ENCODE results near the gene CLEC16A. TPM values are rescaled to one million over a fixed set of nuclear protein-coding genes. Genes with fewer than 3 reads are reported as not detected.

CLEC16A gene
- total and polyA plus RNA-seq, 3 experiments from 2014 or later = 18.6 to 38.2 (median 38.1) TPM

GRCh38 chr16:11097094-11097786, 152.9 kb downstream of the CLEC16A start:
- H3K9me3 Mint-ChIP-seq = no peaks in the 10 kb centered on the region

GRCh38 chr16:11097787-11098167, 153.4 kb downstream of the CLEC16A start:
- Histone ChIP-seq H3K4me3 (ENCODE audit: low read length) (no peak overlapping the region), H3K4me1 (ENCODE audit: insufficient read depth, low read length) (peaks cover 29% of the 10 kb centered on the region), H3K27ac (ENCODE audit: low read depth, low read length) (no peak overlapping the region), H3K36me3 (ENCODE audit: insufficient read depth, low read length) (no peaks in the 10 kb centered on the region), H3K27me3 (ENCODE audit: insufficient read depth, low read length, poor library complexity, severe bottlenecking) (no peaks in the 10 kb centered on the region), H3K9me3 (ENCODE audit: low read length) (no peaks in the 10 kb centered on the region)
- H3K9me3 Mint-ChIP-seq = no peaks in the 10 kb centered on the region
- H3K36me3 Mint-ChIP-seq = peaks cover 0 to 25% (median 10%) of the 10 kb centered on the region in 3 donors
- H3K4me1 Mint-ChIP-seq = peaks cover 25 to 35% (median 32%) of the 10 kb centered on the region in 3 donors
- ChIA-PET POLR2A (no interaction called here), CTCF (no interaction called here)
- no peak for DNase-seq
- peaks cover 0 to 1% of the 10 kb centered on the region in 2 donors for H3K27me3 Mint-ChIP-seq
- peak overlapping the region in 1 of 8 donors; percentile 36 for H3K27ac Mint-ChIP-seq
- H3K4me3 Mint-ChIP-seq = no peak overlapping the region

More at GRCh38 chr16:11097094-11097786, 152.9 kb downstream of the CLEC16A start:
- ChIA-PET POLR2A (no interaction called here), CTCF (no interaction called here)
- no peaks in the 10 kb centered on the region for H3K27me3 ChIP-seq (ENCODE audit: insufficient read depth, low read length, poor library complexity, severe bottlenecking)
- peaks cover 0 to 29% (median 12%) of the 10 kb centered on the region in 3 donors for H3K36me3 Mint-ChIP-seq
- H3K27me3 Mint-ChIP-seq = peaks cover 0 to 1% of the 10 kb centered on the region in 2 donors
- peak overlapping the region in 1 of 8 donors; percentile 36 for H3K27ac Mint-ChIP-seq
- H3K27ac ChIP-seq (ENCODE audit: low read depth, low read length) = no peak overlapping the region
- DNase-seq = no peak
- H3K4me1 Mint-ChIP-seq = peaks cover 26 to 35% (median 32%) of the 10 kb centered on the region in 3 donors
- peaks cover 29% of the 10 kb centered on the region for H3K4me1 ChIP-seq (ENCODE audit: insufficient read depth, low read length)
- H3K4me3 Mint-ChIP-seq = peak overlapping the region in 1 of 7 donors; percentile 19
- H3K9me3 ChIP-seq (ENCODE audit: low read length) = no peaks in the 10 kb centered on the region
- no peak overlapping the region for H3K4me3 ChIP-seq (ENCODE audit: low read length)
- H3K36me3 ChIP-seq (ENCODE audit: insufficient read depth, low read length) = no peaks in the 10 kb centered on the region

GRCh38 chr16:11098601-11099390, 154.4 kb downstream of the CLEC16A start:
- no peak for DNase-seq
- Histone ChIP-seq H3K27ac (ENCODE audit: low read depth, low read length) (no peak overlapping the region), H3K4me3 (ENCODE audit: low read length) (no peak overlapping the region), H3K4me1 (ENCODE audit: insufficient read depth, low read length) (peaks cover 19% of the 10 kb centered on the region), H3K36me3 (ENCODE audit: insufficient read depth, low read length) (no peaks in the 10 kb centered on the region), H3K9me3 (ENCODE audit: low read length) (no peaks in the 10 kb centered on the region), H3K27me3 (ENCODE audit: insufficient read depth, low read length, poor library complexity, severe bottlenecking) (no peaks in the 10 kb centered on the region)
- ChIA-PET CTCF (interaction anchor here (1.1 kb wide), 1 partner anchor 11 kb away, joined by 3 read pairs; no protein-coding TSS in a partner anchor), POLR2A (no interaction called here)
- Mint-ChIP-seq H3K4me1 (peaks cover 20 to 30% (median 24%) of the 10 kb centered on the region in 3 donors), H3K27ac (peak overlapping the region in 1 of 8 donors; percentile 38), H3K27me3 (peaks cover 0 to 1% of the 10 kb centered on the region in 2 donors), H3K36me3 (peaks cover 0 to 23% (median 10%) of the 10 kb centered on the region in 3 donors), H3K9me3 (no peaks in the 10 kb centered on the region), H3K4me3 (no peak overlapping the region)

GRCh38 chr16:11099672-11100205, 155.4 kb downstream of the CLEC16A start:
- H3K4me3 ChIP-seq (ENCODE audit: low read length) = no peak overlapping the region
- H3K36me3 ChIP-seq (ENCODE audit: insufficient read depth, low read length) = no peaks in the 10 kb centered on the region
- peaks cover 16% of the 10 kb centered on the region for H3K4me1 ChIP-seq (ENCODE audit: insufficient read depth, low read length)
- H3K4me1 Mint-ChIP-seq = peaks cover 16 to 30% (median 22%) of the 10 kb centered on the region in 3 donors
- peaks cover 0 to 23% (median 10%) of the 10 kb centered on the region in 3 donors for H3K36me3 Mint-ChIP-seq
- ChIA-PET POLR2A (no interaction called here), CTCF (interaction anchor here (1.1 kb wide), 1 partner anchor 12 kb away, joined by 3 read pairs; no protein-coding TSS in a partner anchor)
- no peaks in the 10 kb centered on the region for H3K27me3 ChIP-seq (ENCODE audit: insufficient read depth, low read length, poor library complexity, severe bottlenecking)
- H3K27me3 Mint-ChIP-seq = peaks cover 0 to 1% of the 10 kb centered on the region in 2 donors
- peak overlapping the region; percentile 38 for H3K27ac ChIP-seq (ENCODE audit: low read depth, low read length)
- DNase-seq = no peak
- no peak overlapping the region for H3K4me3 Mint-ChIP-seq
- peak overlapping the region in 4 of 8 donors; percentile 47 to 86 (median 68) for H3K27ac Mint-ChIP-seq
- H3K9me3 ChIP-seq (ENCODE audit: low read length) = no peaks in the 10 kb centered on the region
- H3K9me3 Mint-ChIP-seq = no peaks in the 10 kb centered on the region

- CTCF ChIA-PET = interaction anchor here (1.1 kb wide), 1 partner anchor 13 kb away, joined by 3 read pairs; no protein-coding TSS in a partner anchor
- H3K4me1 Mint-ChIP-seq = peaks cover 18 to 30% (median 23%) of the 10 kb centered on the region in 3 donors
- no peak overlapping the region for H3K4me3 Mint-ChIP-seq
- POLR2A ChIA-PET = no interaction called here
- peaks cover 0 to 21% (median 7%) of the 10 kb centered on the region in 3 donors for H3K36me3 Mint-ChIP-seq
- Histone ChIP-seq H3K27ac (ENCODE audit: low read depth, low read length) (peak overlapping the region; percentile 38), H3K36me3 (ENCODE audit: insufficient read depth, low read length) (no peaks in the 10 kb centered on the region), H3K9me3 (ENCODE audit: low read length) (no peaks in the 10 kb centered on the region), H3K4me1 (ENCODE audit: insufficient read depth, low read length) (peaks cover 16% of the 10 kb centered on the region), H3K27me3 (ENCODE audit: insufficient read depth, low read length, poor library complexity, severe bottlenecking) (no peaks in the 10 kb centered on the region), H3K4me3 (ENCODE audit: low read length) (no peak overlapping the region)
- peak overlapping the region in 4 of 8 donors; percentile 47 to 86 (median 64) for H3K27ac Mint-ChIP-seq
- H3K27me3 Mint-ChIP-seq = peaks cover 0 to under 1% of the 10 kb centered on the region in 2 donors
- no peak for DNase-seq
- no peaks in the 10 kb centered on the region for H3K9me3 Mint-ChIP-seq
Measured at GRCh38 chr16:11100239-11100750, 155.9 kb downstream of the CLEC16A start.

GRCh38 chr16:11101283-11101682, 156.9 kb downstream of the CLEC16A start:
- peaks cover 23 to 39% (median 28%) of the 10 kb centered on the region in 3 donors for H3K4me1 Mint-ChIP-seq

GRCh38 chr16:11101695-11102522, 157.5 kb downstream of the CLEC16A start:
- H3K27ac ChIP-seq (ENCODE audit: low read depth, low read length) = peak overlapping the region; percentile 48
- ChIA-PET CTCF (no interaction called here), POLR2A (no interaction called here)
- Mint-ChIP-seq H3K36me3 (peaks cover 0 to 16% (median 6%) of the 10 kb centered on the region in 3 donors), H3K27ac (peak overlapping the region in 2 of 8 donors; percentile 33 to 43), H3K9me3 (no peaks in the 10 kb centered on the region), H3K4me1 (peaks cover 23 to 39% (median 28%) of the 10 kb centered on the region in 3 donors), H3K4me3 (no peak overlapping the region), H3K27me3 (no peaks in the 10 kb centered on the region)
- H3K27me3 ChIP-seq (ENCODE audit: insufficient read depth, low read length, poor library complexity, severe bottlenecking) = no peaks in the 10 kb centered on the region
- no peaks in the 10 kb centered on the region for H3K36me3 ChIP-seq (ENCODE audit: insufficient read depth, low read length)
- no peaks in the 10 kb centered on the region for H3K9me3 ChIP-seq (ENCODE audit: low read length)
- peaks cover 22% of the 10 kb centered on the region for H3K4me1 ChIP-seq (ENCODE audit: insufficient read depth, low read length)
- no peak for DNase-seq
- H3K4me3 ChIP-seq (ENCODE audit: low read length) = no peak overlapping the region

More at GRCh38 chr16:11101283-11101682, 156.9 kb downstream of the CLEC16A start:
- Histone ChIP-seq H3K27me3 (ENCODE audit: insufficient read depth, low read length, poor library complexity, severe bottlenecking) (no peaks in the 10 kb centered on the region), H3K36me3 (ENCODE audit: insufficient read depth, low read length) (no peaks in the 10 kb centered on the region), H3K27ac (ENCODE audit: low read depth, low read length) (peak overlapping the region; percentile 48), H3K4me1 (ENCODE audit: insufficient read depth, low read length) (peaks cover 22% of the 10 kb centered on the region), H3K9me3 (ENCODE audit: low read length) (no peaks in the 10 kb centered on the region), H3K4me3 (ENCODE audit: low read length) (no peak overlapping the region)
- CTCF ChIA-PET = no interaction called here
- H3K36me3 Mint-ChIP-seq = peaks cover 0 to 21% (median 10%) of the 10 kb centered on the region in 3 donors
- POLR2A ChIA-PET = no interaction called here
- H3K4me3 Mint-ChIP-seq = no peak overlapping the region
- H3K27ac Mint-ChIP-seq = no peak overlapping the region
- no peak for DNase-seq
- H3K9me3 Mint-ChIP-seq = no peaks in the 10 kb centered on the region
- no peaks in the 10 kb centered on the region for H3K27me3 Mint-ChIP-seq
